B cell (primary cell): Measurements from ENCODE around the gene TNIK. TPM values are rescaled to one million over a fixed set of nuclear protein-coding genes. Genes with fewer than 3 reads are reported as not detected.

Experiments
- ATAC-seq: fragments of 200-7000 bp; cut with Tn5 transposase; one replicate; pipeline ENCODE4 v1.10.0; 2021; ENCODE audit warnings: low read depth, mild to moderate bottlenecking, moderate number of reproducible peaks, moderate library complexity
- CTCF ChIA-PET: fragments of 350-600 bp; sonication (Branson Sonifier 250); formaldehyde crosslinking; loops from one replicate; lab custom pipeline; 2021; ENCODE audit warnings: antibody characterized with exemption, inconsistent platforms; lab: Charles Lee
- POLR2A ChIA-PET: fragments of 350-600 bp; sonication (Branson Sonifier 250); formaldehyde crosslinking; loops from one replicate; lab custom pipeline; 2021; ENCODE audit warnings: antibody characterized with exemption; lab: Charles Lee
- DNase-seq: peaks from one replicate; pipeline ENCODE4 v3.0.0; 2013
- H2AFZ ChIP-seq: 2 replicates; pipeline ENCODE4 v1.6.1; 2012; ENCODE audit warnings: mild to moderate bottlenecking, low read depth, low read length; ENCODE audit not compliant: insufficient read depth, poor library complexity, severe bottlenecking
- H3K27ac ChIP-seq, 2 donors: 1 replicate in 1 of 2; 2 replicates in 1 of 2; pipeline ENCODE4 v1.5.1; 2012 to 2013; ENCODE audit warnings: low read length in 2 of 2, mild to moderate bottlenecking in 2 of 2, moderate library complexity in 1 of 2
- H3K27me3 ChIP-seq, 4 experiments: fragments of 200-600 bp in 1 of 4; sonication (generic) in 1 of 4; replicated peaks in 1 of 4; 1 replicate in 2 of 4; 2 replicates in 2 of 4; pipeline versions ENCODE4 v1.6.1 to v1.7.0; 2013 to 2016; ENCODE audit warnings: low read length in 3 of 4, mild to moderate bottlenecking in 2 of 4, mixed read lengths in 1 of 4, moderate library complexity in 1 of 4; ENCODE audit not compliant: insufficient read depth in 4 of 4, control insufficient read depth in 3 of 4; ENCODE audit errors: control extremely low read depth in 1 of 4
- H3K36me3 ChIP-seq, 2 experiments: replicated peaks in 1 of 2; 1 replicate in 1 of 2; 2 replicates in 1 of 2; pipeline versions ENCODE4 v1.6.1 to v1.7.1; 2013; ENCODE audit warnings: low read length in 1 of 2; ENCODE audit not compliant: insufficient read depth in 2 of 2, control insufficient read depth in 1 of 2; ENCODE audit errors: control extremely low read depth in 1 of 2, extremely low read depth in 1 of 2
- H3K4me1 ChIP-seq, 2 donors: fragments of 200-600 bp in 1 of 2; sonication (generic) in 1 of 2; 1 replicate in 1 of 2; 2 replicates in 1 of 2; pipeline versions ENCODE4 v1.5.1 to v1.6.1; 2013 to 2017; ENCODE audit warnings: low read length in 2 of 2; ENCODE audit not compliant: control insufficient read depth in 2 of 2, insufficient read depth in 2 of 2
- H3K4me2 ChIP-seq: replicated peaks from 2 replicates; pipeline ENCODE3; 2012; ENCODE audit warnings: mild to moderate bottlenecking, low read depth, low read length; ENCODE audit not compliant: poor library complexity, severe bottlenecking
- H3K4me3 ChIP-seq, 5 experiments: fragments of 200-600 bp in 1 of 5; sonication (generic) in 1 of 5; 1 replicate in 3 of 5; 2 replicates in 2 of 5; pipeline versions ENCODE4 v1.5.1 to v1.7.0; 2011 to 2016; ENCODE audit warnings: low read length in 4 of 5, mild to moderate bottlenecking in 4 of 5, low read depth in 2 of 5, control low read depth in 1 of 5, moderate library complexity in 1 of 5; ENCODE audit not compliant: insufficient read depth in 1 of 5; ENCODE audit errors: control extremely low read depth in 1 of 5, extremely low read depth in 1 of 5
- H3K79me2 ChIP-seq: fragments of 200-600 bp; sonication (generic); one replicate; pipeline ENCODE4 v1.6.0; 2016; ENCODE audit warnings: low read length; ENCODE audit not compliant: control insufficient read depth, insufficient read depth
- H3K9ac ChIP-seq: fragments of 200-600 bp; sonication (generic); 2 replicates; pipeline ENCODE4 v1.6.1; 2017; ENCODE audit warnings: mild to moderate bottlenecking, low read length, moderate library complexity
- H3K9me3 ChIP-seq, 3 donors: one replicate each; pipeline versions ENCODE4 v1.6.1 to v1.7.1; 2013; ENCODE audit warnings: low read length in 2 of 3; ENCODE audit not compliant: control insufficient read depth in 2 of 3, insufficient read depth in 1 of 3; ENCODE audit errors: control extremely low read depth in 1 of 3
- H4K20me1 ChIP-seq: 2 replicates; pipeline ENCODE4 v1.6.0; 2012; ENCODE audit warnings: mild to moderate bottlenecking, low read length; ENCODE audit not compliant: insufficient read depth, control insufficient read depth, poor library complexity, severe bottlenecking
- H3K27ac Mint-ChIP-seq: one replicate; pipeline ENCODE4 v1.8.0; 2021; ENCODE audit warnings: mixed read lengths
- H3K27me3 Mint-ChIP-seq: one replicate; pipeline ENCODE4 v1.8.0; 2021; ENCODE audit warnings: mixed read lengths
- H3K4me1 Mint-ChIP-seq: one replicate; pipeline ENCODE4 v1.8.0; 2021; ENCODE audit warnings: mixed read lengths
- H3K4me3 Mint-ChIP-seq: one replicate; pipeline ENCODE4 v1.8.0; 2021; ENCODE audit warnings: mixed read lengths
- H3K9me3 Mint-ChIP-seq: one replicate; pipeline ENCODE4 v1.8.0; 2022; ENCODE audit warnings: mixed read lengths; ENCODE audit not compliant: insufficient read depth
- EZH2 ChIP-seq: IDR thresholded peaks from 2 replicates; pipeline ENCODE4 v1.6.1; 2012; ENCODE audit warnings: borderline replicate concordance, low read depth, mild to moderate bottlenecking, moderate library complexity, low read length; ENCODE audit not compliant: insufficient read depth, poor library complexity, severe bottlenecking
- WGBS: methylation state at CpG from one replicate; pipeline ENCODE4 v1.1.5; 2013; ENCODE audit warnings: missing lambda C conversion rate; ENCODE audit not compliant: insufficient coverage; 5-methylcytosine and 5-hydroxymethylcytosine counted together
- intact Hi-C: fragments of 100-400 bp; cut with micrococcal nuclease; formaldehyde crosslinking; loops from one replicate; pipeline ENCODE4 v1.10.0; 2022
- polyA plus RNA-seq: library from polyadenylated mRNA; depleted of rRNA; stranded (reverse); fragments of >200 nt; gene quantifications from 2 replicates; pipeline ENCODE4 v1.2.3, GENCODE V29; 2012
- total RNA-seq, 2 donors: library from RNA; stranded (reverse); fragments of 120-200 nt in 1 of 2; gene quantifications; 1 replicate in 1 of 2; 2 replicates in 1 of 2; pipeline versions ENCODE4 v1.2.3 to v1.2.4, GENCODE V29; 2013 to 2022
- TF ChIP-seq, protein P1 (sequence below): fragments of 200-600 bp; IDR thresholded peaks from one replicate; pipeline ENCODE4 v1.8.0; 2022; ENCODE audit warnings: antibody characterized with exemption, mild to moderate bottlenecking

Gene TNIK
- total and polyA plus RNA-seq, 2 donors (not counting 1 experiment from before 2014, with no cell fraction given): 0.66 to 7.7 TPM

DNA sequence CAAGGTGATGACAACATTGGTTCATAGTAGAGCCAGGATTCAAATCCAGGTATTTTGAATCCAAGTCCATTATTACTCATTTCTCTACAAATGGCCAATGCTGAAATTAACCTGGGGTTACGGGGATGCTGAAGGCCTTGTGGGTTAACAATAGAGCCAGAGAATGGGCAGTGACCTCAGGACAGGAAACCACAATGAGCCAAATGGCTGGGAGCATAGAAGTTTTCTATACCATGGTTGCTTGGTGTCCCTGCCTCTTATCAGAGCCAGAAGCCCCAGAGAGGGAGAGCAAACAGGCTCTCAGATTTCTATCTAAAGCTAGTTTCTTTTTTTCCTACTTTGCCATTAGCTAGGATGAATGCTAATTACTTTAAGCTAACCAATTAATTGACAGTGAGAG is 82.3 kb downstream of the TNIK start:
- Histone ChIP-seq H3K4me2 (no peak overlapping the region), H3K9me3 (no peaks in the 10 kb centered on the region), H3K4me3 (no peak overlapping the region), H3K36me3 (no peaks in the 10 kb centered on the region), H3K4me1 (no peaks in the 10 kb centered on the region), H3K27ac (no peak overlapping the region), H3K9ac (no peak overlapping the region), H2AFZ (no peak overlapping the region), H3K79me2 (no peaks in the 10 kb centered on the region), H4K20me1 (no peaks in the 10 kb centered on the region), H3K27me3 (no peaks in the 10 kb centered on the region)
- TF ChIP-seq EZH2: no peak
- TF ChIP-seq, protein P1, sequence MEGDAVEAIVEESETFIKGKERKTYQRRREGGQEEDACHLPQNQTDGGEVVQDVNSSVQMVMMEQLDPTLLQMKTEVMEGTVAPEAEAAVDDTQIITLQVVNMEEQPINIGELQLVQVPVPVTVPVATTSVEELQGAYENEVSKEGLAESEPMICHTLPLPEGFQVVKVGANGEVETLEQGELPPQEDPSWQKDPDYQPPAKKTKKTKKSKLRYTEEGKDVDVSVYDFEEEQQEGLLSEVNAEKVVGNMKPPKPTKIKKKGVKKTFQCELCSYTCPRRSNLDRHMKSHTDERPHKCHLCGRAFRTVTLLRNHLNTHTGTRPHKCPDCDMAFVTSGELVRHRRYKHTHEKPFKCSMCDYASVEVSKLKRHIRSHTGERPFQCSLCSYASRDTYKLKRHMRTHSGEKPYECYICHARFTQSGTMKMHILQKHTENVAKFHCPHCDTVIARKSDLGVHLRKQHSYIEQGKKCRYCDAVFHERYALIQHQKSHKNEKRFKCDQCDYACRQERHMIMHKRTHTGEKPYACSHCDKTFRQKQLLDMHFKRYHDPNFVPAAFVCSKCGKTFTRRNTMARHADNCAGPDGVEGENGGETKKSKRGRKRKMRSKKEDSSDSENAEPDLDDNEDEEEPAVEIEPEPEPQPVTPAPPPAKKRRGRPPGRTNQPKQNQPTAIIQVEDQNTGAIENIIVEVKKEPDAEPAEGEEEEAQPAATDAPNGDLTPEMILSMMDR: no peak
- H3K27me3 Mint-ChIP-seq: no peaks in the 10 kb centered on the region
- ATAC-seq (no peak), DNase-seq (no peak)
- intact Hi-C loops: no loop called here
- WGBS: no CpG with 5 or more reads among the region's 1 CpG
- POLR2A ChIA-PET: no interaction called here
- CTCF ChIA-PET: no interaction called here
- no peak overlapping the region for H3K4me3 Mint-ChIP-seq
- no peaks in the 10 kb centered on the region for H3K9me3 Mint-ChIP-seq
- no peaks in the 10 kb centered on the region for H3K4me1 Mint-ChIP-seq
- H3K27ac Mint-ChIP-seq: no peak overlapping the region

DNA sequence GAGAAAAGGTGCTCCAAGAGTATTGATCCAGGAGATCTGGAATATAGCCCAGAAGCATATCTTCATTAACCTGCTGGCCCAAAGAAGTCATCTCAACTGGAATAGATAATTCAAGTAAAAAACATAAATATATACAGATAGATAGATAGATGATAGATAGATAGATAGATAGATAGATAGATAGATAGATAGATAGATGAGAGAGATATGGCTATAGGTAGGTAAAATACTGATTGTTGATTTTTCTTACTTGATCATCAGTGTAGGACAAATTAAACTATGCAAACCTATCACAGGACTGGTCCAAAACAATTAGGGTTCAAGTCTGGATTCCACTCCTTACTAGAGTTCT is 83.6 kb downstream of the TNIK start:
- TF ChIP-seq, protein P1: no peak
- TF ChIP-seq EZH2: no peak
- Mint-ChIP-seq H3K27me3 (no peaks in the 10 kb centered on the region), H3K27ac (no peak overlapping the region), H3K4me1 (no peaks in the 10 kb centered on the region), H3K4me3 (no peak overlapping the region), H3K9me3 (no peaks in the 10 kb centered on the region)
- Histone ChIP-seq H3K4me3 (no peak overlapping the region), H3K27ac (no peak overlapping the region), H3K9me3 (no peaks in the 10 kb centered on the region), H3K27me3 (no peaks in the 10 kb centered on the region), H2AFZ (no peak overlapping the region), H3K79me2 (no peaks in the 10 kb centered on the region), H3K9ac (no peak overlapping the region), H3K36me3 (no peaks in the 10 kb centered on the region), H3K4me1 (no peaks in the 10 kb centered on the region), H4K20me1 (no peaks in the 10 kb centered on the region), H3K4me2 (no peak overlapping the region)
- CTCF ChIA-PET: no interaction called here
- DNase-seq (no peak), ATAC-seq (no peak)
- POLR2A ChIA-PET: no interaction called here
- intact Hi-C loops: no loop called here
